Fibroblast of gingiva (primary cell): ENCODE data around the gene HERC2.
"Not testable (repeated sequence)": the region's sequence is repeated elsewhere in the genome, so short reads cannot be mapped to it uniquely, and the experiment has no call there.

Source experiments
- DNase-seq: peaks from one replicate; pipeline ENCODE4 v3.0.0-alpha.2; 2011; ENCODE audit warnings: low read depth

Gene HERC2

GRCh38 chr15:28182216-28182615 lies 139.8 kb downstream of the HERC2 start:
- no peak for DNase-seq

GRCh38 chr15:28181366-28181765 lies 140.6 kb downstream of the HERC2 start:
- DNase-seq: no peak

GRCh38 chr15:28179270-28179669 lies 142.7 kb downstream of the HERC2 start:
- no peak for DNase-seq

GRCh38 chr15:28178727-28179126 lies 143.3 kb downstream of the HERC2 start:
- no peak for DNase-seq

GRCh38 chr15:28178290-28178689 lies 143.7 kb downstream of the HERC2 start:
- peak; percentile 31 for DNase-seq

- DNase-seq: no peak
Observed at GRCh38 chr15:28169366-28169765, 152.6 kb downstream of the HERC2 start.

- DNase-seq: not testable (repeated sequence)
Observed at GRCh38 chr15:28168405-28169121, 153.4 kb downstream of the HERC2 start.

- no peak for DNase-seq
Observed at GRCh38 chr15:28167042-28167441, 154.9 kb downstream of the HERC2 start.

- peak; percentile 68 for DNase-seq
Observed at GRCh38 chr15:28165791-28166190, 156.2 kb downstream of the HERC2 start.

GRCh38 chr15:28164876-28165275 lies 157.1 kb downstream of the HERC2 start:
- DNase-seq: no peak

- no peak for DNase-seq
Observed at GRCh38 chr15:28154283-28154682, 167.7 kb downstream of the HERC2 start.

- DNase-seq: no peak
Observed at GRCh38 chr15:28153492-28154119, 168.4 kb downstream of the HERC2 start.

GRCh38 chr15:28152538-28152923 lies 169.4 kb downstream of the HERC2 start:
- not testable (repeated sequence) for DNase-seq

- not testable (repeated sequence) for DNase-seq
Observed at GRCh38 chr15:28151864-28152537, 170.0 kb downstream of the HERC2 start.

- no peak for DNase-seq
Observed at GRCh38 chr15:28147801-28148200, 174.2 kb downstream of the HERC2 start.

- DNase-seq: not testable (repeated sequence)
Observed at GRCh38 chr15:28145419-28145818, 176.6 kb downstream of the HERC2 start.

GRCh38 chr15:28140062-28140461 lies 181.9 kb downstream of the HERC2 start:
- DNase-seq: no peak

GRCh38 chr15:28137408-28138039 lies 184.5 kb downstream of the HERC2 start:
- not testable (repeated sequence) for DNase-seq

- peak; percentile 54 for DNase-seq
Observed at GRCh38 chr15:28136236-28136904, 185.6 kb downstream of the HERC2 start.

- no peak for DNase-seq
Observed at GRCh38 chr15:28133281-28133680, 188.7 kb downstream of the HERC2 start.

GRCh38 chr15:28132524-28133275 lies 189.3 kb downstream of the HERC2 start:
- peak; percentile 47 for DNase-seq
